ENCODE results near the gene SLC25A39. TPM values are rescaled to one million over a fixed set of nuclear protein-coding genes. Genes with fewer than 3 reads are reported as not detected.

The SLC25A39 gene
- total RNA-seq, 1 experiment from 2014 or later = 164 TPM

GRCh38 chr17:44327715-44328449 is 3.3 kb upstream of the SLC25A39 start:
- peaks cover 21% of the 10 kb centered on the region for H3K79me2 ChIP-seq (ENCODE audit: low read depth)
- no peaks in the 10 kb centered on the region for H3K36me3 ChIP-seq (ENCODE audit: low read depth)
- no TSS peak for BruUV-seq (replicated peaks)
- POLR2A ChIA-PET (ENCODE audit: unreplicated experiment) = interaction anchor here (0.6 kb wide), 1 partner anchor 496 kb away, joined by 5 read pairs; no protein-coding TSS in a partner anchor
- H3K4me2 ChIP-seq = no peak overlapping the region
- H3K9me3 ChIP-seq (ENCODE audit: insufficient read depth, low read depth) = no peaks in the 10 kb centered on the region
- H3K4me3 ChIP-seq = no peak overlapping the region
- no peak overlapping the region for H2AFZ ChIP-seq
- H3K27ac ChIP-seq = no peak overlapping the region
- DNase-seq = no peak
- no peaks in the 10 kb centered on the region for H4K20me1 ChIP-seq (ENCODE audit: insufficient read depth)
- TF ChIP-seq CTCF (conservative IDR thresholded peaks at IDR 0.05) = no peak
- no peak for TF ChIP-seq EZH2 (IDR thresholded peaks at IDR 0.05; ENCODE audit: low read depth)
- H3K27me3 ChIP-seq (ENCODE audit: insufficient read depth, low read depth) = no peaks in the 10 kb centered on the region
- no peaks in the 10 kb centered on the region for H3K9me2 ChIP-seq (ENCODE audit: insufficient read depth)
- H3F3A ChIP-seq (ENCODE audit: insufficient read depth, low read depth) = peaks cover 37% of the 10 kb centered on the region; the same call in 1 of the 2 replicates
- CTCF ChIA-PET = interaction anchor here (0.5 kb wide), 1 partner anchor 280 kb away, joined by 4 read pairs; no protein-coding TSS in a partner anchor
- intact Hi-C loops (cut with micrococcal nuclease; ENCODE audit: unreplicated experiment) = no loop called here
- peaks cover 11% of the 10 kb centered on the region; the same call in 1 of the 2 replicates for H3K4me1 ChIP-seq (replicated peaks; ENCODE audit: insufficient read depth)

GRCh38 chr17:44326861-44327444 is 2.3 kb upstream of the SLC25A39 start:
- ChIA-PET CTCF (interaction anchor here (0.5 to 1.0 kb wide), 2 partner anchors 19 to 641 kb away, joined by 3 read pairs; no protein-coding TSS in a partner anchor), POLR2A (ENCODE audit: unreplicated experiment) (interaction anchor here (0.5 to 0.7 kb wide), 3 partner anchors 18 to 226 kb away, joined by 6 to 7 read pairs (median 7); partner anchors contain the start of gene GRN)
- Histone ChIP-seq H3K79me2 (ENCODE audit: low read depth) (peaks cover 28% of the 10 kb centered on the region), H3K4me1 (replicated peaks; ENCODE audit: insufficient read depth) (peaks cover 11% of the 10 kb centered on the region; the same call in 1 of the 2 replicates), H3K36me3 (ENCODE audit: low read depth) (no peaks in the 10 kb centered on the region), H2AFZ (no peak overlapping the region), H3K9me3 (ENCODE audit: insufficient read depth, low read depth) (no peaks in the 10 kb centered on the region), H3K4me2 (peak overlapping the region; percentile 57), H3K9me2 (ENCODE audit: insufficient read depth) (no peaks in the 10 kb centered on the region), H3K4me3 (peak overlapping the region; percentile 18; the same call in 1 of the 2 replicates), H3F3A (ENCODE audit: insufficient read depth, low read depth) (peaks cover 29% of the 10 kb centered on the region; the same call in 1 of the 2 replicates), H3K27me3 (ENCODE audit: insufficient read depth, low read depth) (no peaks in the 10 kb centered on the region), H4K20me1 (ENCODE audit: insufficient read depth) (no peaks in the 10 kb centered on the region), H3K27ac (no peak overlapping the region)
- TF ChIP-seq CTCF (conservative IDR thresholded peaks at IDR 0.05) = no peak
- no peak for TF ChIP-seq EZH2 (IDR thresholded peaks at IDR 0.05; ENCODE audit: low read depth)
- intact Hi-C loops (cut with micrococcal nuclease; ENCODE audit: unreplicated experiment) = no loop called here
- no TSS peak for BruUV-seq (replicated peaks)
- DNase-seq = peak; percentile 91 to 93

- Histone ChIP-seq H3F3A (ENCODE audit: insufficient read depth, low read depth) (peaks cover 29% of the 10 kb centered on the region; the same call in 1 of the 2 replicates), H4K20me1 (ENCODE audit: insufficient read depth) (no peaks in the 10 kb centered on the region), H2AFZ (peak overlapping the region; percentile 79), H3K9me3 (ENCODE audit: insufficient read depth, low read depth) (no peaks in the 10 kb centered on the region), H3K4me2 (peak overlapping the region; percentile 94), H3K9me2 (ENCODE audit: insufficient read depth) (no peaks in the 10 kb centered on the region), H3K36me3 (ENCODE audit: low read depth) (no peaks in the 10 kb centered on the region), H3K79me2 (ENCODE audit: low read depth) (peaks cover 28% of the 10 kb centered on the region), H3K27ac (peak overlapping the region; percentile 36), H3K27me3 (ENCODE audit: insufficient read depth, low read depth) (no peaks in the 10 kb centered on the region), H3K4me3 (peak overlapping the region; percentile 88), H3K4me1 (replicated peaks; ENCODE audit: insufficient read depth) (0 out of 2 replicates have a peak, but pooled peaks cover 4% of the 10 kb centered on the region)
- no TSS peak for BruUV-seq (replicated peaks)
- TF ChIP-seq CTCF (conservative IDR thresholded peaks at IDR 0.05) (no peak), EZH2 (IDR thresholded peaks at IDR 0.05; ENCODE audit: low read depth) (no peak)
- DNase-seq = peak in 1 of 2 experiments; percentile 37
- intact Hi-C loops (cut with micrococcal nuclease; ENCODE audit: unreplicated experiment) = no loop called here
- CTCF ChIA-PET = no interaction called here
- POLR2A ChIA-PET (ENCODE audit: unreplicated experiment) = interaction anchor here (0.6 kb wide), 1 partner anchor 132 kb away, joined by 7 read pairs; no protein-coding TSS in a partner anchor
These were observed 492 bp downstream of the SLC25A39 start for GRCh38 chr17:44324092-44324570.

Measured in PC-9 (cell line).